Activated T-cell treated with anti-CD3 and anti-CD28 coated beads, Interleukin-2, amount 50 U/mL, for 1 hour (primary cell): ENCODE data around the gene CNTN6.
"Not testable (repeated sequence)": the region's sequence is repeated elsewhere in the genome, so short reads cannot be mapped to it uniquely, and the experiment has no call there.

Source experiments
- DNase-seq: peaks from one replicate; pipeline ENCODE4 v3.0.0-alpha.2; 2020

CNTN6 gene

GRCh38 chr3:1292571-1293071, 199.8 kb downstream of the CNTN6 start:
- DNase-seq = no peak

- DNase-seq = no peak
These were observed 201.8 kb downstream of the CNTN6 start for GRCh38 chr3:1294586-1294985.

GRCh38 chr3:1318296-1319005, 225.6 kb downstream of the CNTN6 start:
- no peak for DNase-seq

- DNase-seq = no peak
These were observed 233.7 kb downstream of the CNTN6 start for GRCh38 chr3:1326546-1326945.

- DNase-seq = no peak
These were observed 237.3 kb downstream of the CNTN6 start for GRCh38 chr3:1330107-1330506.

GRCh38 chr3:1346386-1346785, 253.6 kb downstream of the CNTN6 start:
- no peak for DNase-seq

- DNase-seq = no peak
These were observed 255.7 kb downstream of the CNTN6 start for GRCh38 chr3:1348547-1348946.

- no peak for DNase-seq
These were observed 258.1 kb downstream of the CNTN6 start for GRCh38 chr3:1350885-1351284.

- no peak for DNase-seq
These were observed 262.9 kb downstream of the CNTN6 start for GRCh38 chr3:1355691-1356090.

GRCh38 chr3:1356101-1356500, 263.3 kb downstream of the CNTN6 start:
- DNase-seq = no peak

GRCh38 chr3:1365528-1365927, 272.7 kb downstream of the CNTN6 start:
- no peak for DNase-seq

- DNase-seq = no peak
These were observed 281.6 kb downstream of the CNTN6 start for GRCh38 chr3:1374471-1374870.

- no peak for DNase-seq
These were observed 282.3 kb downstream of the CNTN6 start for GRCh38 chr3:1375145-1375544.

GRCh38 chr3:1380926-1381646, 288.3 kb downstream of the CNTN6 start:
- no peak for DNase-seq

GRCh38 chr3:1381647-1382036, 288.8 kb downstream of the CNTN6 start:
- DNase-seq = no peak

GRCh38 chr3:1387396-1387905, 294.6 kb downstream of the CNTN6 start:
- DNase-seq = not testable (repeated sequence)

- DNase-seq = no peak
These were observed 301.4 kb downstream of the CNTN6 start for GRCh38 chr3:1394188-1394587.

- no peak for DNase-seq
These were observed 307.7 kb downstream of the CNTN6 start for GRCh38 chr3:1400571-1400970.

GRCh38 chr3:1404270-1404962, 311.6 kb downstream of the CNTN6 start:
- no peak for DNase-seq

- DNase-seq = no peak
These were observed 313.4 kb downstream of the CNTN6 start for GRCh38 chr3:1406250-1406649.

GRCh38 chr3:1421577-1421976, 328.8 kb downstream of the CNTN6 start:
- DNase-seq = no peak

GRCh38 chr3:1423566-1424089, 330.8 kb downstream of the CNTN6 start:
- no peak for DNase-seq

GRCh38 chr3:1439395-1439794, 346.6 kb downstream of the CNTN6 start:
- no peak for DNase-seq
